NK-92 treated with Interleukin-12 subunit alpha and Interleukin-12 subunit beta, amount 100 ng/mL, for 24 hours (cell line): ENCODE results near the gene COPS7B.
"Not testable (repeated sequence)": the region's sequence is repeated elsewhere in the genome, so short reads cannot be mapped to it uniquely, and the experiment has no call there.

Experiments
- DNase-seq: peaks from one replicate; lab custom pipeline; 2025; lab: John Stamatoyannopoulos, UW

Gene COPS7B

DNA sequence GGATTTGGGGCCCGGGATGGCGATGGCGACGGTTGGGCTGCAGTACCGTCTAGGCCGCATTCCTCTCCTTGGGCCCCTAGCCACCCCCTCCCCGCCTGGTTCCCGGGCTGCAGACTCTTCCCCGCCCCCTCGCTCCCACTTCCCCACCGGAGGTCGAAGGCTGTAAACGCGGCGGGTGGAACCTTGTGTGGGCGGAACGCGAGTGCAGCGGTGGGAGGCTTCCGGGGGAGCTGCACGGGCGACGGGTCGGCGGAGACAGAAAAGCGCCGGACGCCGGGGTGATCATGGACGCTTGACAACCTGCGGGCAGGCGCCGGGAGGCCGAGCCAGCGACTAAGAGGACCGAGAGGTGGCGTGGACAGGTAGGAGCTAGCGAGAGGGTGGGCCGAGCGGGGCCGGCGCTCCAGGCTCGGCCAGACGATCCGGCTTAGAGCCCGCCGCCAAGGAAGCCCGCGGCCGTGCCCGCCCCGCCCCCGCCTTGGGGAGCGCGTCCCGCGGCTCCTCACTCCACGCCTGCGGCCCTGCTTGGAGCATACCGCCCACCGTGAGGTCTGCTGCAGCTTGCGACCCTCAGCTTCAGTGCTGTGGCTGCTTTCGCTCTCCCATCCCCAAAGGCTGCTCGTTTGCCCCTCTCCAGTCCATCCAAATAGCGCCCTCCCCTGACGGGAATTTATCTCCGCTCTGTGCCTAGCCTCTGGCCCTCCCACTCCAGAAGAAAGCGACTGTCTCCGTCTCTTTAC lies at the start of gene COPS7B:
COPS7B (plus strand) TSS at position 269 of the 740 bp plus-strand sequence. CDS start 2,126 bp downstream, outside the sequence.
- peak; percentile 63 for DNase-seq

DNA sequence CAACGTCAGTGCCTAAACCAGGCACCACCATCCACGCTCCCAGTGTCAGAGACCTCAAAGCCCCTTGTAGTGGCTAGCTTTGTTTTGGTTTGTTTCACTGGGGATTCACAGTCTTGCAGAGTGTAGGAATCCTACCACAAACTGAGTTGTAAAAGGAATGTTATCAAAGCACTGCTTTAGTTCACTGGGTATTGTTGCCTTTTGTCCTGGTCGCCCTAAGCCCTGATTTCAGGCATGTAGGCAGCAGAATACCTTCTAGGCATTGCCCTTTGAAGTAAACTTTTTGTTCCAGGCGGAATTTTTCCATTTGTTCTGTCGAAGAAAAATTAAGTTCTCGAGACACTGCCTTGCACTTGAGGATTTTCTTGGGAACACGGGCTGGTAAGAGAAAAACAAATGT lies 48.5 kb upstream of the COPS7B start:
- no peak for DNase-seq

DNA sequence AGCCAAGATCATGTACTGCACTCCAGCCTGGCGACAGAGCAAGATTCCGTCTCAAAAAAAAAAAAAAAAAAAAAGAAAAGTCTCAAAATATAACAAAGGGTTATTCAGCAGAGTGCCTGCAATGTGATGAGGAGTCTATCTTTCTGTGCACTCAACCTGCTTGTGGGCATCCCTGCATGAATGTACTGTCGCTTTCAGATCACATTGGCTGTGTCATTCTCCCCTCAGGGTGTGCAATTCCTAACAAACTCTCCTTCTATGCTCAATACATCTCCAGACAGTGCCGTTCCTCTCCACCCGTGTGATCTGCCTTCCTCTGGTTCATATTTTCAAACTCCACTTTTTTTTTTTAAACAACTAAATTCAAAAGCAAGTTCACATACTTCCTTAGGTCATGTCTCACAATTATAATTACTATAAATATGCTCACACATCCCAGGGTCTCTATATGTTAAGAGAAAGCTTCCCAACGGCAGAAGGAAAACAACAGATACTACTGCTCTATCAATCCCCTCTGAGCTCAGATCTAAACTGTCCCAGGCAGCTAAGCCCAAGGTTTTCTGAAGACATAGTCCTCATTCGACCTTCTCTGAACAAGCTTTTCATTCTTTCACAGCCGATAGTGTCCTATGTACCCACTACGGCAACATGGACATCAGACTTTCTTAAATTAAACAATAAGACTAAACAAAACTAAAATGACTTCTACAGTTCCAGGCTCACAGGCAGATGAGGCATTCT lies 42.7 kb upstream of the COPS7B start:
- no peak for DNase-seq

DNA sequence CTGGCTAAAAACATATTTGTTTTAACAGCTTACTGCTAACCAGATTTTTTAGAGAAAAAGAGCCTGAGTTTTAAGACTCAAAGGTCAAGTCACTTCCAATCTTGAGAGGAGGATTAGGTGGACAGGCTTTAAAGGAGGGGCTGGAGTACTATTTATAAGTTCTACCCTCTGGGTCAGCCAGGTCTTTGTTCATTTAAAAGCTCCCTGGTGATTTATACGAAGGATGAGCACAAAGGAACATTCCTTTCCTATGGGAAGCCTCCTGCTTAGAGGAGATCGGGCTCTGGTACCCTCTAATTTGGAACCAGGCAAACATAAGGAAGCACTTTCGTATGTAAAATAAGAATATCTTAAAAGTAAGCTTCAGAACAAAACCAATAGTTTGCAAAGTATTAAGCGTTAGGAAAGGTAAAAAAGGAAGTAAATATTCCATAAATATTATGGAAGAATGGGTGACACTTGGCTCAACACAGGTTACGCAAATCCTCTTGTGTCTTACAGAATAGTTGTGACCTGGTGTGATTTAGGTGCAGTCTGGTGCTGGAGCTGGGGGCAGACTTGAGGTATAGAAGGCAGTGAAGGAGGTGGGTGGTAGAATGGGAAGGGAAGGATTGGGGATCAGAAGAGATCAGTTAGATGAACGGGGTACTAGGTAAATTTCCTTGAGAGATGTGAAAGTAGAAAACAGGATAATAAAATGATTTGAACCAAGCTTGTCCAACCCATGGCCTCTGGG lies 40.8 kb upstream of the COPS7B start:
- no peak for DNase-seq

DNA sequence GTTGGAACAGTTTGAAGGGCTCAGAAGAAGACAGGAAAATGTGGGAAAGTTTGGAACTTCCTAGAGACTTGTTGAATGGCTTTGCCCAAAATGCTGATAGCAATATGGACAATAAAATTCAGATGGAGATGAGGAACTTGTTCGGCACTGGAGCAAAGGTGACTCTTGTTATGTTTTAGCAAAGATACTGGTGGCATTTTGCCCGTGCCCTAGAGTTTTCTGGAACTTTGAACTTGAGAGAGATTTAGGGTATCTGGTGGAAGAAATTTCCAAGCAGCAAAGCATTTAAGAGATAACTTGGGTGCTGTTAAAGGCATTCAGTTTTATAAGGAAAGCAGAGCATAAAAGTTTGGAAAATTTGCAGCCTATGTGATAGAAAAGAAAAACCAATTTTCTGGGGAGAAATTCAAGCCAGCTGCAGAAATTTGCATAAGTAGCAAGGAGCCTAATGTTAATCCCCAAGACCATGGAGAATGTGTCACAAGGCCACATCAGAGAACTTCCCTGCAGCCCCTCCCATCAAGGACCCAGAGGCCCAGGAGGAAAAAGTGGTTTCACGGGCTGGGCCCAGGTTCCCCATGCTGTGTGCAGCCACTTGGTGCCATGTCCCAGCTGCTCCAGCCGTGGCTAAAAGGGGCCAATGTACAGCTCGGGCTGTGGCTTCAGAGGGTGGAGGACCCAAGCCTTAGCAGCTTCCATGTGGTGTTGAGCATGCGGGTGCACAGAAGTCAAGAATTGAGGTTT lies 37.9 kb upstream of the COPS7B start:
- not testable (repeated sequence) for DNase-seq

DNA sequence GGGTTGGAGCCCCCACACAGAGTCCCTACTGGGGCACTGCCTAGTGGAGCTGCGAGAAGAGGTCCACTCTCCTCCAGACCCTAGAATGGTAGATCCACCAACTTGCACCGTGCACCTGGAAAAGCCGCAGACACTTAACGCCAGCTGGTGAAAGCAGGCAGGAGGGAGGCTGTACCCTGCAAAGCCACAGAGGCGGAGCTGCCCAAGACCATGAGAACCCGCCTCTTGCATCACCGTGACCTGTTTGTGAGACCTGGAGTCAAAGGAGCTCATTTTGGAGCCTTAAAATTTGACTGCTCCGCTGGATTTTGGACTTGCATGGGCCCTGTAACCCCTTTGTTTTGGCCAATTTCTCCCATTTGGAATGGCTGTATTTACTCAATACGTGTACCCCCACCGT lies 37.2 kb upstream of the COPS7B start:
- DNase-seq: not testable (repeated sequence)

DNA sequence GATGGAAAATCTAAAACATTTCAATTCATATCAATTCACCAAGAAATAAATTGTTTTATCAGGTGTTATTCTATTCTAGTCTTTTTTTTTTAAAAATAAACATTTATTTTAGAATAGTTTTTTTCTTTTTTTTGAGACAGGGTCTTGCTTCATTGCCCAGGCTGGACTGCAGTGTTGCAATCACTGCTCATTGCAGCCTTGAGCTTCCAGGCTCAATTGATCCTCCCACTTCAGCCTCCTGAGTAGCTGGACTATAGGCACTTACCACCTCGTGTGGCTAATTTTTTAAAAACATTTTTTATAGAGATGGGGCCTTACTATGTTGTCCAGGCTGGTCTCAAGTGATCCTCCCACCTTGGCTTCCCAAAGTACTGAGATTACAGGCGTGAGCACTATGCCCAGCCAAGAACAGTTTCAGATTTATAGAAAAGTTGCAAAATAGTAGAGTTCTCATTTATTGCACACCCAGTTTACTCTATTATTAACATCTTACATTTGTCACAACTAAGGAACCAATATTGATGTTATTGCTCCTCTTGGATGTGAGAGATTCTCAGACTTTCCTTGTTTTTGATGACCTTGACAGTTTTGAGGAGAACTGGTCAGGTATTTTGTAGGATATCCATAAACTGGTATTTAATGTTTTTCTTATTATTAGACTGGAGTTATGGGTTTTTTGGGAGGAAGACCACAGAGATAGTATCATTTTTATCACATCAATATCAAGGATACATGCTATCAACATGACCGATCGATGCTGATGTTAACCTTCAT lies 35.0 kb upstream of the COPS7B start:
- no peak for DNase-seq

DNA sequence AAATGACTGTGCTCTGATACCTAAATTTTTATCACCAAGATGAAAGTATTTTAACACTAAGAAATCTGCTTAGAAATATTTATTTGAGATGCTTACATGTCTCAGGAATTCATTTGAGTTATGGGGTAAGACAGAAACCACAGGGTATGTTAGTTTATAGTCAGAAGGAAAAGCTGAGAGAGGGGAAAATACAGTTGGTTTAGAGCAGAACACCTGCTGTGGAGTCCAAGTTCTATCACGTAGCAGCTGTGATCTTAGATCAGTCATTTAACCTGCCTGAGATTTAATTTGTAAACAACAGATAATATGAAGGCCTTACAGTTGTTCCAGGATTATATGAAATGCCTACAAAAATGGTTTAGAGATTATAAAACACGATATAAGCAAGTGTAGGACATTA lies 34.2 kb upstream of the COPS7B start:
- no peak for DNase-seq

DNA sequence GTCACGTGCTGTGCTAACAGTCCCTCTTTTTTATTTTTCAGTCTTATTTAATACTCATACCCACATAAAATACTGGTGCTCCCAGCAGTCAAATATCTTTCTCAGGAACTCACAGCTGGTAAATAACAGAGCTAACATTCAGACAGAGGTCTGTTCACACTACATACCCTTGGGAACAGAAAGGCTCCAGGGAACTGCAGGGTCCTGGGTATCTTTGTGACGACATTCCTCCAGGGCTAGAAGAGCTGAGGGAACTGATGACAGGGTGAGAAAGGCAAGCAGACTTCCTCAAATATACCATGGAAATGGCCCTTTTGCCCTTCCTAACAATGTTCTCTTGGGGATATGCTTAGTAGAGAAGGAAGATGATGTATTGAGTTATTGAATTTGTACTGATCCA lies 24.5 kb upstream of the COPS7B start:
- DNase-seq: no peak

DNA sequence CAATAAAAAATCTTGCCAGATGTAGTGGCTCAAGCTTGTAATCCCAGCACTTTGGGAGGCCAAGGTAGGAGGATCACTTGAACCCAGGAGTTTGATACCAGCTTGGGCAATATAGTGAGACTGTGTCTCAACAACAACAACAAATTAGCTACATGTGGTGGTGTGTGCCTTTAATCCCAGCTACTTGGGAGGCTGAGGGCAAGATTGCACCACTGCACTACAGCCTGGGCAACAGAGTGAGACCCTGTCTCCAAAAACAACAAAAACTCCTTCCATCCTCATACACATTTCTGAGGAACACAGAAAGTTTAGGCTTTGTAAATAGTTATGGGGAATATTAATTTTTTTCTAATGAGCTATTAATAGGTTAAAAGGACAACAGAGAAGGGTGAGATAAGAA lies 22.1 kb upstream of the COPS7B start:
- DNase-seq: no peak

DNA sequence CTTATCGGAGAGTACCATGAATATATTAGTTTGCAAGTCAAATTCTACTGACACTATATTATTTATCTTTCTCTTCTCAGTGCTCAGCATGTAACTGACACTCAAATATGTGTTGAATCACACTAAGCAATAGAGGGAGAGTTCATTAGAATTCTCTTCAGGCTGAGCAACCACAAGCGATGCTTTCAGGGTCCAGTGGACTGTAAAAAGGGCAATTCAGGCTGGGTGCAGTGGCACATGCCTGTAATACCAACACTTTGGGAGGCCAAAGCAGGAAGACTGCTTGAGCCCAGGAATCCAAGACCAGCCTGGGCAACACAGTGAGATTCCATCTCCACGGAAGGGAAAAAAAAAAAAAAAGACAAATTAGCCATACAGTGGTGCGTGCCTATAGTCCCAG lies 21.5 kb upstream of the COPS7B start:
- no peak for DNase-seq

DNA sequence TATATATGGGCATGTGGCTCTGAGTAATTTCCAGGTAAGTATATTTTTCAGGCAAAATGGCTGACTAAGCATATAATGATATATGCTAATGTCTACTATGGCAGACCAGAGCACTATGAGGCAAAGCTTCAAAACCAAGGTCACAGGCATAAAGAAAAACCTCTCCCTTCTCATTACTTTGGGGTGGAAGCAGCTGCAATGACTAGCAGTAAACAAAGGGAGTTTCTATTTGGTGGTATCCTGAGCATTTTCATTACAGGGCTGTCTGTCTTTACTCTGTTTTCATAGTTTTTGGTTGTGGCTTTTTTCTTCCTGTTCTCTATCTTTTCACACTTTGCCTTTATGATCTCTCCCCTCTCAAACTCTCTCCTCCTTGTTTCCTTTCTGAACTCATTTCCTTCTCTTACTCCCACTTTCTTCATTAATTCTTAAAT lies 20.7 kb upstream of the COPS7B start:
- DNase-seq: no peak

DNA sequence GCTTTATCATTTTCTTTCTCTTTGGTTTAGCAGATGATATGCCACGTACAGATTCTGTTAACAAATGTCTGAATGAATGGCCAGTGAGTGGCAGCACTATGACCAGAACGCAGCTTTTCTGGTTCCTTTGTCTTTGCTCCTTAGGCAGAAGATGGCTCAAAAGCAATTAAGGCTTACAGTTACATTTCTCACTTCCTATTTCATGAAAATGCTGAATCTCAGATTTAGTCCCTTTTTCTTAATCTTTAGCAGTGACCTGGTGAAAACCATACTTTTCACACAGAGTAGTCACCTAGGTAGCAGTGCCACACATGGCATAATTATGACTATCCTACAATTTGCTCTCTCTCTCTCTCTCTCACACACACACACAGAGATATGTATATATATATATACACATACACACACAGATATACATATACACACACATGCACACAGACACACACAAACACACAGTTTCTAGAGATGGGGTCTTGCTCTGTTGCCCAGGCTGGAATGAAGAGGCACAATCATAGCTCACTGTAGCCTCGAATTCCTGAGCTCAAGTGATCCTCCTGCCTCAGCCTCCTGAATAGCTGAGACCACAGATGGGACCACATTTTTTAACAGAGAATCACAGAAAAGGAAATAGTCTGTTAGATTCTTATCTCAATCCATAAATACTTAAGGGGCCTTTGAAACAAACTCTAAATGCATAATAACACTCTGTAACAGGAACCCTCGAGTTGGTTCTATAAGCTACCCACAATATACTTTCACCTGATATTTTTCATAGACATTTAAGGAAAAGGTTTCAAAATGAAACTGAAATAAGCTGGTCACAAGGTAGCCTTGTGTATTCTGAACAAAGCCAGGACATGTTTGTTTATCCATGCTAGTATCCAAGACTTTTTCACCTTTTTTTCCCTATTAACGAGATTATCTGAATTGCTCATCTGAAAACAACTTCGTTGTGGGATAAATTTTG lies 16.8 kb upstream of the COPS7B start:
- no peak for DNase-seq

DNA sequence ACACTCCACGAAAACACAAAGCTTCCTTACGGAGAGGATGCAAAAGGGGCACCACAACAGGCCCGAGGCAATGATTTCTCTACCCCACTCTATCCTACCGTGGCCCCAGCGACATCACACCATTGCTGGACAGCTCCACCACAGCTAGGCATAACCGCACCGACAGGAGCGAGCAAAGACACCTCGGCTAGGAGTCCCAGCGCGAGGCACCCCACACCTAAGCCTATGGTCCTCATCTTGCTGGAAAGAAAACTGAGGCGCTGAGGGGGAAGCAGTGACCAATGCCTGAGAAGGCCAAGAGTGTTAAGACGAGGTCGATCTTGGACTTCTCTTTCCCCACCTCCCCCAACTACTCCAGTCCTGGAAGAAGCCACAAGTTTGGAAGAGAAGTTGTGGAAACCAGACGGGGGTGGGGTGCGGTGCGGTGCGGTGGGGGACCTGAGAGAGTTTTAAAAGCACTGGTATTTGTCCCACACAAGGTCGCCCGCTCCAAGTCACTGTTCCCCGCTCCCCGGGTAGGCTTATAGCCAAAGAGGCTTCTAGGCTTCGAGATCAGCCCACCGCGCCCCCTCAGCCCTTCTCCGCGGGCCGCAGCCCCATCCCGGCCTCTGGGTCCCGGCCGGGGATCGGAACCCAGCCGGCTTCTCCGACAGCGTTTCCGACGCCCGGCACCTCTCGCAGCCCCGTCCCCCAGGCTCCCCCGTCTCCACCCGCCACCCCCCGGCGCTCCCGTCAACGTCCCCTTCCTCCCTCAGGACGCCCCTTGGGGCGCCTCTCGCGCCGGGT lies 5.9 kb upstream of the COPS7B start:
- DNase-seq: no peak

DNA sequence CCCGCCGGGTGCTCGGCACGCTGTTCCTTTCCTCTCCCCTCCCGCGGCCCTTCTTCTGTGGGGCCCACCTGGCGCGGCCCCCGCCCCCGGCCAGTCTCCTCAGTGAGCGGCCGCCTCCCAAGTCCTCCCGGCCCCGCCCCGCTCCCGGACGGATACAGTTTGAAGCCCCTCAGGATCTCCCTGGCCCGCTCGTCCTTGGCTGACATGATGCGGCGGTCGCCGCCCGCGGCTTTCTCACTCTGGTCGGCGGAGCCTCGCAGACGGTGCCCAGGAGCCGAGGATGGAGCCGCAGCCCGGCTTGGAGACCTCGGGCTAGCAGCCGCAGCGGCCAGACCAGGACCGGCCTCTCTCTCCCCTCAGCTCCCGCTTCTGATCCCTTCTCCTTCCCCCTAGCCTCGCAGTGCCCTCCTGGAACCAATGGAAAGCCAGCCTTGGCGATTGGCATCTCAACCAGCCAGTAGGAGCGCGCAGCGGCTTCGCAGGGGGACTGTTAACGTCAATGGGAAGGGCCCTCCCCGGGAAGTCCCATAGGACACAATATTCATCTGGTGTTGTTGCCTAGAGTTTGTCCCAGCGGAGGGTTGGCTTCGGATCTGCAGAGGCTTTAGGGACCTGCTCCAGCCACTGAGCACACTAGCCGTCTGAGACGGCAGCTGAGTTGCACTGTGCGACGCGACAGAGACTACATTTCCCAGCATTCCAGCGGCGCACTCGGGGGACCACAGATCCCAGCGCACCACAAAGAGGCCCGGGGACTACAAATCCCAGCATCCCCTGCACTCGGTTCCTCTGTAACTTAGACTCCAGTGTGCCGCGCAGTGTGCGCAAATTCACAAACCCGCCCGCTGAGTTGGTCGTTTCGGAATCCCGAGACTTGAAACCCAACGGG lies 5.1 kb upstream of the COPS7B start, which contains the start of gene PDE6D:
PDE6D (minus strand) TSS at position 374 of the 889 bp plus-strand sequence; CDS start at position 206, 168 bp downstream.
- DNase-seq: peak; percentile 94

DNA sequence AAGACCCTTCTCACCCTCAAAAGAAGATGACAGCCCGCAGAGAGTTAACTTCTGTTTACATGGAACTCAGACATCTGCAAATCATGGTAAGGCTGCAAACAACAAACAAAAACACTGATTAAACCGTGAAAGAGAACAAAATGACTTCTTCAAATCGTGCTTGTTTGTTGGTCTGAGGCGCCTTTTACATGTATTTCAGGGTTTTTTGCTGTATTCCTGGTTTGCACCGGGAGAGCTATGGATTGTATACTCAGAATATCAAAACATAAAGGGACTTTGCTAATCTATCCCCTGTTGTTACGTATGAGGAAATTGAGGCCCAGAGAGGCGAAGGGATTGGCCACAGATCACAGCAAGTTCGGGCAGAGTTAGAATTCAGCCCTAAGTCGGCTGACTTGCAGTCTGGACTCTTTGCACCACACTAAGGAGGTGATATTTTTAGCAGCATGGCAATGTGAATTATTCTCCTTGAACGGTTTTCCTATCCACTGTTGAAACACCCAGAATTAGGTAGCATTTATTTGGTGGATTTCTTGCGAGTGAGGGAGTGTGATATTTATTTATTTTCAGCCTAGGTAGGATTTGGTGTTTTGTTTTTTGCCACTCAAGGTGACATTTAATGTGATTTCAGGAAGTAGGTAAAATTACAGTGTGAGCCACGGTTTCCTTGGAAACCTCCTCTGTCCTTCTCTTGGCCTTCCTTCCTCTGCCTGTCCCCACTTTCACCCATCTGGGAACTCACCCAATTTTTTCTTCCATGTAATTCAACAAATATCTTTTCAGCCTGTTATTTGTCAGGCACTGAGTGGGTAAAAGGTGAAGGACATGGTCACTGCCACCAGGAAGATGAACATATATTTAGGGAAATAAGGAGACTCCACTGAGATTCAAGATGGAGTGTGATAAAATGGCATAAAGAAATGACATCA lies 4.2 kb upstream of the COPS7B start:
- DNase-seq: no peak

DNA sequence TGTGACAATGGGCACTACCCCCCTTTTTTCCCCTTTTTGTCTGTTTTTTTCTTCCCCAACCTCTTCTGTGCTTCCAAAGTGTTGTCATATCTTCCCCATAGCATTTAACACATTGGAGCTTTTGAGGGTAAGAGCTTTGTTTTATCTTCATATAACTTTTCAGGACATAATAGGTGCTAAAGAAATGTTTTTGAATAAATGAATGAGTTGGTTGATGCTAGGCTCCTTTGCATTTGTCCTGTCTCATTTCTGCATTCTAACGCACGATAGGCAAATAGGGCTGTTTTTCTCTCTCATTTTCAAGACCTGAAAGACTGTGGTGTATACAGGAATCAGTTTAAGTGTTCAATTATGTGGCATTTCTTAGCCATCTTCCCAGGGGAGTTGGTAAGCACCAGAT lies 832 bp upstream of the COPS7B start:
- DNase-seq: no peak
